ENCODE results near the gene PTX3. TPM values are rescaled to one million over a fixed set of nuclear protein-coding genes. Genes with fewer than 3 reads are reported as not detected.

The PTX3 gene
- total RNA-seq, 1 donor from 2014 or later = 3.2 TPM

DNA sequence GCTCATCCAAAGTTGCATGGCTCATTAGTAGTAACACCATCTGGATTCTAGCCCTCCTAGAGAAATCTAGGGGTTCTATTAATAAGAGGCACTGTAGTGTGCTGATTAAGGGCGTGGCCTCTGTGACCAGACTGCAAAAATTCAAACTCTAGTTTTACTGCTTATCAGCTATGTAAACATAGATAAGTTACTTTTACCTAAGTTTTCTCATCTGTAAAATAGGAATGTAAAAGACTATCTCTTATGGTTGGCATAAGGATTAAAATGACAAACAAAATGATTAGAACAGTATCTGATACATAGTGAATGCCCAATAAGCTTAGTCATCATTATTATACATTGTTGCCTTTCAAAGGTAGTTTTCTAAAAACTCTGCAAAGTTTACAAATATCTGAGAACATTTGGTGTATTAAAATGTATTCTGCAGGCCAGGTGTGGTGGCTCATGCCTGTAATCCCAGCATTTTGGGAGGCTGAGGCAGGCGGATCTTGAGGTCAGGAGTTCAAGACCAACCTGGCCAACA is 4.5 kb downstream of the PTX3 start:
- H3K27ac ChIP-seq = no peak overlapping the region
- H3K4me3 ChIP-seq = no peak overlapping the region
- no peak for TF ChIP-seq CTCF (IDR thresholded peaks at IDR 0.05)
- ATAC-seq (no peak), DNase-seq (no peak)
- H3K9me3 ChIP-seq = no peaks in the 10 kb centered on the region
- intact Hi-C loops (cut with DNase I) = no loop called here
- H3K36me3 ChIP-seq = no peaks in the 10 kb centered on the region
- peaks cover 37% of the 10 kb centered on the region for H3K4me1 ChIP-seq
- H3K27me3 ChIP-seq (ENCODE audit: low read depth) = no peaks in the 10 kb centered on the region

DNA sequence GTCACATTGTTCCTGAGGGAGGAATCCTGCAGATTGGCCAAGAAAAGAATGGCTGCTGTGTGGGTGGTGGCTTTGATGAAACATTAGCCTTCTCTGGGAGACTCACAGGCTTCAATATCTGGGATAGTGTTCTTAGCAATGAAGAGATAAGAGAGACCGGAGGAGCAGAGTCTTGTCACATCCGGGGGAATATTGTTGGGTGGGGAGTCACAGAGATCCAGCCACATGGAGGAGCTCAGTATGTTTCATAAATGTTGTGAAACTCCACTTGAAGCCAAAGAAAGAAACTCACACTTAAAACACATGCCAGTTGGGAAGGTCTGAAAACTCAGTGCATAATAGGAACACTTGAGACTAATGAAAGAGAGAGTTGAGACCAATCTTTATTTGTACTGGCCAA is 6.1 kb downstream of the PTX3 start:
- Histone ChIP-seq H3K9me3 (no peaks in the 10 kb centered on the region), H3K27me3 (ENCODE audit: low read depth) (no peaks in the 10 kb centered on the region), H3K4me3 (no peak overlapping the region), H3K36me3 (no peaks in the 10 kb centered on the region), H3K27ac (no peak overlapping the region), H3K4me1 (peaks cover 29% of the 10 kb centered on the region)
- ATAC-seq (peak; percentile 60 to 74), DNase-seq (no peak)
- intact Hi-C loops (cut with DNase I) = no loop called here
- TF ChIP-seq CTCF (IDR thresholded peaks at IDR 0.05) = no peak

DNA sequence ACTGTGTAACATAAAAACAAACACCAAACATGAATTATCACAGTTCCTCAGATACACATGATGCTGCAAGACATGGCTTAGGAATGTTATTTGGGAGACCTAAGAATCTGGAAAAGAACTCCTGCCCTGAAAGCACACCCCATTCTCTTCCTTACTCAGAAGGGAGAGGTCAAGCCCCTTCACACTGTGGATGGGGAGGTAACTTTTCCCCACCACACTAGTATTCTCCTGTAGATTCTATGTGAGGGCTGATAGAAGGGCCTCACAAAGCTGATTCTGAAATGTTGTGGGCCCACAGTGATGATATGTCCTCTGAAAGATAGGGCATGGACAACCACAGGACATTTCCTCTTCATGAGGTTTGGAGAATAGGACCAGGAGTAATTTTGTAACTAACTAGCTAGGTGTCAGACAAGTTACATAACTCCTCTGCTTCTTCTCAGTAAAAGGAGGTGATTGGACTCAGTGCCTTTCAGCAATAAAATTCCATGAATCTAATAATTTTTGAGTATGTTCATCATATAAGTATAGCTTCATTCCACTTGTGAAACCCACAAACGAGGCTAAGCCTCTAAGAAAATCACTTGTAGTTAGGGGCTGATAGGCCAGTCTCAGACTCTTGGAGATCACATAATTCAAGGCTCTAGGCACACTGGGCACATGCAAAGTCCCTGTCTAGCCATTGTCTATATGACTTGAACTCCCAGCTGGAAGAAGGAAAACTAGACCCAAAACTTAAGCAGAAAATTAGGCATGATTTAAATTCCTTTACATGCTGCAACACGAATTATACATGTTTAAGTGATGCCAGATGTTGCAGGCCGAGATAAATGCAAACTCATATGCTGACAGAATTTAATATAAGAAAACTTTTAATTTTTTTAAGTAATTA is 7.5 kb downstream of the PTX3 start:
- H3K27me3 ChIP-seq (ENCODE audit: low read depth) = no peaks in the 10 kb centered on the region
- ATAC-seq (no peak), DNase-seq (no peak)
- peaks cover 16% of the 10 kb centered on the region for H3K4me1 ChIP-seq
- H3K9me3 ChIP-seq = no peaks in the 10 kb centered on the region
- TF ChIP-seq CTCF (IDR thresholded peaks at IDR 0.05) = no peak
- intact Hi-C loops (cut with DNase I) = no loop called here
- H3K4me3 ChIP-seq = no peak overlapping the region
- H3K36me3 ChIP-seq = no peaks in the 10 kb centered on the region
- no peak overlapping the region for H3K27ac ChIP-seq

DNA sequence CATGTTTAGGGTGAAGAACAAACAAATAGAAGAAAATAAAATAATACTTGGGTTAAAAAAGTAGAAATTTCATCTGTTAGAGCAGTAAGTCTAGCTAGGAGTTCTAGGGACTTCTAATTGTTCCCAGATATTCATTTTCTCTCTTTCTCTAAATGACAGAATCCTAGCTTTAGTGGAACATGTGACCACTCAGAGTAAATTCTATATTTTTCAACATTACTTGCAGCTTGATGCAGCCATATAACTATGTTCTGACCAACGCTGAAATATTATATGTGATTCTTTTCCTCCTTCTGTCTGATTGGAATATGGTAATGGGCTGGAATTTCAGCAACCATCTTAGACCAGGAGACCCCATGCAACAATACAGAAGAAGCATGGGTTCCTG is 8.1 kb downstream of the PTX3 start:
- Histone ChIP-seq H3K27me3 (ENCODE audit: low read depth) (no peaks in the 10 kb centered on the region), H3K27ac (no peak overlapping the region), H3K4me1 (peaks cover 14% of the 10 kb centered on the region), H3K4me3 (no peak overlapping the region), H3K9me3 (no peaks in the 10 kb centered on the region), H3K36me3 (no peaks in the 10 kb centered on the region)
- TF ChIP-seq CTCF (IDR thresholded peaks at IDR 0.05) = no peak
- ATAC-seq (no peak), DNase-seq (no peak)
- intact Hi-C loops (cut with DNase I) = no loop called here

DNA sequence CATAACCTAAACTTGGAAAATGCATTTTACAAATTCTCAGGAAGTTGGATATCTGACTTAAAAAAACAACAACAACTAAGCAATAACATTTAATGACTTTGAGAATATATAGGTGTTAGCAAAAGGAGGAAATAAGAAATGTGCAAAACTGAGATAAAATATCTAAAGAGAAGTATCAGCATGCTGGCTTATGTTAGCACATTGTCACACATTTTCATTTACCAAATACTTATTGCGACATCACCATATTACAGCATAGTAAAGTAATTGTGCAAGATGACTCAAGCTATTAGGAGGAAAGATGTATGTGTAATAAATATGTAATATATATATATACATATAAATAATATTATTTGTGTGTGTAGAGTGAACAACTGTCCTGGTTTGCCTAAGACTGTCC is 9.2 kb downstream of the PTX3 start:
- TF ChIP-seq CTCF (IDR thresholded peaks at IDR 0.05) = no peak
- H3K4me1 ChIP-seq = peaks cover 14% of the 10 kb centered on the region
- no peak overlapping the region for H3K4me3 ChIP-seq
- ATAC-seq (peak in 1 of 2 donors; percentile 20), DNase-seq (no peak)
- intact Hi-C loops (cut with DNase I) = no loop called here
- no peak overlapping the region for H3K27ac ChIP-seq
- no peaks in the 10 kb centered on the region for H3K9me3 ChIP-seq
- H3K36me3 ChIP-seq = no peaks in the 10 kb centered on the region
- H3K27me3 ChIP-seq (ENCODE audit: low read depth) = no peaks in the 10 kb centered on the region

Data from lower lobe of right lung (tissue), 2 donors.